ENCODE results near the gene SPSB1. TPM values are rescaled to one million over a fixed set of nuclear protein-coding genes. Genes with fewer than 3 reads are reported as not detected.

Gene SPSB1
- total and polyA plus RNA-seq, 2 experiments from 2014 or later = 2.4 to 6.8 TPM

GRCh38 chr1:9416506-9416905 is 123.8 kb downstream of the SPSB1 start:
- peaks cover 12% of the 10 kb centered on the region; the same call in 2 of the 3 replicates for H3K4me1 Mint-ChIP-seq
- Histone ChIP-seq H3F3A (replicated peaks; ENCODE audit: low read depth) (no peaks in the 10 kb centered on the region), H3K4me1 (ENCODE audit: insufficient read depth) (peaks cover 6% of the 10 kb centered on the region; the same call in 1 of the 2 replicates), H3K36me3 (ENCODE audit: insufficient read depth) (no peaks in the 10 kb centered on the region), H2AFZ (no peak overlapping the region), H3K4me2 (no peak overlapping the region), H3K27me3 (ENCODE audit: insufficient read depth) (no peaks in the 10 kb centered on the region), H3K79me2 (replicated peaks; ENCODE audit: insufficient read depth) (no peaks in the 10 kb centered on the region), H3K27ac (ENCODE audit: low read depth) (no peak overlapping the region), H4K20me1 (replicated peaks; ENCODE audit: insufficient read depth) (no peaks in the 10 kb centered on the region), H3K9me2 (ENCODE audit: insufficient read depth) (no peaks in the 10 kb centered on the region), H3K4me3 (no peak overlapping the region)
- peaks cover 3% of the 10 kb centered on the region for H3K27me3 Mint-ChIP-seq (ENCODE audit: insufficient read depth, low read depth, poor library complexity)
- TF ChIP-seq ZNF331 (CRISPR knock-in tag; IDR thresholded peaks at IDR 0.05; ENCODE audit: low read depth) (no peak), REST (IDR thresholded peaks at IDR 0.05; ENCODE audit: unreplicated experiment) (no peak), CREB1 (CRISPR knock-in tag; IDR thresholded peaks at IDR 0.05; ENCODE audit: low read depth) (no peak), EZH2phosphoT487 (IDR thresholded peaks at IDR 0.05; ENCODE audit: unreplicated experiment) (no peak), EZH2 (IDR thresholded peaks at IDR 0.05; ENCODE audit: low read depth, unreplicated experiment) (no peak), CTCF (conservative IDR thresholded peaks at IDR 0.05; ENCODE audit: low read depth in 2 of 2) (no peak), POLR2AphosphoS5 (IDR thresholded peaks at IDR 0.05; ENCODE audit: low read depth) (no peak), NANOG (IDR thresholded peaks at IDR 0.05; ENCODE audit: borderline replicate concordance) (no peak), ZNF462 (CRISPR knock-in tag; IDR thresholded peaks at IDR 0.05) (no peak), ETS1 (IDR thresholded peaks at IDR 0.05) (no peak), JUNB (IDR thresholded peaks at IDR 0.05; ENCODE audit: unreplicated experiment) (no peak), ZNF114 (CRISPR knock-in tag; IDR thresholded peaks at IDR 0.05) (no peak), STAT1 (IDR thresholded peaks at IDR 0.05; ENCODE audit: unreplicated experiment) (no peak)
- ATAC-seq (no peak), DNase-seq (ENCODE audit: low spot score) (no peak)
- H3K9me3 Mint-ChIP-seq = no peaks in the 10 kb centered on the region
- H3K27ac Mint-ChIP-seq = no peak overlapping the region
- H3K4me3 Mint-ChIP-seq = no peak overlapping the region
- no peaks in the 10 kb centered on the region for H3K36me3 Mint-ChIP-seq (ENCODE audit: low read depth)

All from GM23338 (cell line).